GM18867 (cell line): Measurements from ENCODE around the gene F12.

Experiments
- ATAC-seq: cut with Tn5 transposase; IDR thresholded peaks from one replicate; pipeline ENCODE4 v1.9.1; 2021; ENCODE audit warnings: mild to moderate bottlenecking, moderate library complexity; ENCODE audit not compliant: unreplicated experiment

F12 gene

DNA sequence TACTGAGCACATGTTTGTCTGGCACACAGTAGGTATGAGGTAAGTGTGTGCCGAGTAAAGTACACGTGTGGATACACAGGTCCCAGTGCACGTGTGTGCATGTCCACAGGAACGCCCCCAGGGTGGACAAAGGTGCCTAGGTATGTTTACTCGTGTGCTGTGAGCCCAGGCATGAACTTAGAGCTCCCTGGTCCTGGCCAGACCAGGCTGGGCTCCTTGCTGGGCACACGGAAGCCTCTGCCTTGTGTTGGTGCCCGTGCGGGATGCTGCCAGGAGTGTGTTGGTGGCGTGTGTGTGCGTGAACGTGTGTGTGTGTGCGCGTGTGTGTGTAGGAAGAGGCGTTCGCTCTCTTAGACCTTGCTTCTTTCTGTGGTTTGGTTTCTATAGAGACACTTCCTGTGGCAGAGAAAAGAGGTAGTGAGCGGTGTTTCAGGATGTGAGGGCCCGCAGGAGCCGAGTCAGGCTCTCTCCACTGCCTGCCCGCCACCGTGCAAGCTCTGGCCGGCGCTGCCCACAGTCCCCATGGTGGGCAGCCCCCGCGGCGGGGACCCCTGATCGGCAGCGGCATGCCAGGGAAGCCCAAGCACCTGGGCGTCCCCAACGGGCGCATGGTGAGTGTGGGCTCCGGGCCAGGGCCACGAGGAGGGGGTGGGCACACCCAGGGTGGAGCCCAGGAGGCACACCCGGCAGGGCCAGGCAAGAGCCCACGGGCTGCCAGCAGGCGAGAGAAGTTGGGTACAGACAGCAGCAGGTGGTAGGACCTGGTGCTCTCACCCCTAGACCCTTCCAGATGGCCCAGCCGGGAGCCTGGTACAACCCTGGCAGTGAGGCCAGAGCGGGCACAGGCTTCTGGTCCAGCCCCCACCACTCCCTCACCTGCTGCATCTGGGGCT is 51.7 kb downstream of the F12 start, which contains the start of gene RGS14:
RGS14 (plus strand) TSS at position 466 of the 893 bp plus-strand sequence; CDS start at position 567, 101 bp downstream.
- ATAC-seq = peak; percentile 87

- no peak for ATAC-seq
Observed at GRCh38 chr5:177357146-177357458, 52.3 kb downstream of the F12 start.

GRCh38 chr5:177356746-177357145 is 52.6 kb downstream of the F12 start:
- ATAC-seq = no peak

GRCh38 chr5:177355868-177356168 is 53.5 kb downstream of the F12 start:
- ATAC-seq = no peak

DNA sequence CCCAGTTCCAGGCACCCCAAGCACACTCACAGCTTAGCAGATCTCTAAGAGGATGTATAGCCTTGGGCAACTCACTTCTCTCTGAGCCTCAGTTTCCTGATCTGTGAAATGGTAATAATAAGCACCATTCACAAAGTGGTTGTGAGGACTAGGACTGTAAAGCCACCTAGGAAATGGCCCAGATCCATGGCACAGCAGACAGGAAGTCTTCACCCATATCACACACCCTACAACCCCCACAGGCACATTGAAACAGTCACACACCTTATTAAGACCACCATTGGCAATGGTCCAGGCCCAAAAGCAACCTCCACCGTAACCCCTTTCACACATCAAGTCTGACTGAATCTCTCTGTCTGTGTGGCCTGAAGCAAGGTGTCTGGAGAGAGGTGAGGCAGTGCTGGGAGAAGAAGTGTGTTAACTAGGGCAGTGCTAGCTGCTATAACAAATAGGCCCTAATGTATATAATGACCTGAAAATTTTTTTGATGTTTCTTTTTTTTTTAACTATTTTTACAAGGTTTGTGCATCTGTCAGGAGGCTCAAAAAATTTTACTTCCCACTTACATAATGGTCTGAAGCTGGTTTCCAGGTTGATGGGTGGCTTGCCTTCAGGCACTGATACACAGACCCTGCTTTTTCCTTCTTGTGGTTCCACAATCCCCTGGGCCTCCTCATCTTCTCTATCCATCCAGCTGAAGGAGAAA is 54.0 kb downstream of the F12 start:
- ATAC-seq = no peak

GRCh38 chr5:177354711-177355110 is 54.7 kb downstream of the F12 start:
- no peak for ATAC-seq

DNA sequence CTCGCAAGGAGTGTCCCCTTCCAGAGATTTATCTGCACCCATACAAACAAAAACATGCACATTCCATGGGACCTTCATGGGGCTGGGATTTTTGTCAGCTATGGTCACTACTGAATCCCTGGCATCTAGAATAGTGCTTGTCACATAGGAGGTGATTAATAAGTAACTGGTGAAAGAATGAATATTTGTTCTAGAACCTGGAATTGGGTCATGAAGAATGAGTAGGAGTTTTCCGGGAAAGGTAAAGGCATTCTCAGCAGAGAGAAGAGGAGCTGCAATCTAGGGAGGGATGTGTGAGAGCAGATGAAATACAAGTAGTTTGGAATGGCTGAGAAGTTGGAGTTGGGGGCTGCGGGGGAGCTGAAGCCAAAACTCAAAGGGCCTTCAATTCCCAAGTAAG is 55.1 kb downstream of the F12 start:
- no peak for ATAC-seq

DNA sequence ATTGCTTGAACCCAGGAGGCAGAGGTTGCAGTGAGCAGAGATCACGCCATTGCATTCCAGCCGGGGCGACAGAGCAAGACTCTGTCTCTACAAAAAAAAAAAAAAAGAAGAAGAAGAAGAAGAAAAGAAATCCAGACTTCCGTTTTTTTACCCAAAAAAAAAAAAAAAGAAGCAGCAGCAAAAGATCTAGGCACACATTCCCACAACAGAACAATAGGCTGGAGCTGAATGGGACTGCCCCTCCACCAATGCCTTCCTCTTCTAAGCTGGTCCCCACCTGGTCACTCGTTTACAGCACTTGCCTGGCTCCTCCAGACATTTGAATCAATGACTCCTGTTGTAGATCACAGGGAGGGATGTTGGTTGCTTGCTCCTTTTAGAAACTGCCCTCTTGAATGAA is 56.3 kb downstream of the F12 start:
- ATAC-seq = no peak
